Bronchial epithelial cell (primary cell): ENCODE results near the gene AMACR. TPM values are rescaled to one million over a fixed set of nuclear protein-coding genes. Genes with fewer than 3 reads are reported as not detected.

Experiments
- DNase-seq: peaks from one replicate; pipeline ENCODE4 v3.0.0-alpha.2; 2010; ENCODE audit warnings: low read depth
- FAIRE-seq: peaks from 2 replicates; lab custom pipeline; 2011; peaks lifted over from hg19 to GRCh38; lab: Jason Lieb, UNC
- H3K27me3 ChIP-seq: 2 replicates; pipeline ENCODE4 v1.5.1; 2011; ENCODE audit warnings: low read length; ENCODE audit not compliant: control insufficient read depth, insufficient read depth
- H3K36me3 ChIP-seq: 2 replicates; pipeline ENCODE4 v1.5.1; 2011; ENCODE audit warnings: low read length; ENCODE audit not compliant: control insufficient read depth, insufficient read depth
- H3K4me3 ChIP-seq: 2 replicates; pipeline ENCODE4 v1.5.1; 2011; ENCODE audit warnings: mild to moderate bottlenecking, low read depth, low read length, control low read depth
- CTCF ChIP-seq: IDR thresholded peaks from 2 replicates; pipeline ENCODE4 v1.5.1; 2011; ENCODE audit warnings: mild to moderate bottlenecking, moderate library complexity, low read length, control low read depth, inconsistent platforms; ENCODE audit not compliant: insufficient read depth, severe bottlenecking
- total RNA-seq: library from RNA; depleted of rRNA; stranded (reverse); fragments of >200 nt; gene quantifications from 2 replicates; pipeline ENCODE4 v1.2.1, GENCODE V29; 2014

The AMACR gene
- total RNA-seq, 1 donor from 2014 or later, result 6.3 TPM

GRCh38 chr5:34026089-34026761 lies 18.4 kb upstream of the AMACR start:
- H3K4me3 ChIP-seq, result no peak overlapping the region
- no peaks in the 10 kb centered on the region for H3K27me3 ChIP-seq
- no peak for TF ChIP-seq CTCF
- FAIRE-seq (no peak), DNase-seq (no peak)
- H3K36me3 ChIP-seq, result no peaks in the 10 kb centered on the region

GRCh38 chr5:34022121-34022705 lies 14.4 kb upstream of the AMACR start:
- Histone ChIP-seq H3K36me3 (no peaks in the 10 kb centered on the region), H3K4me3 (no peak overlapping the region), H3K27me3 (no peaks in the 10 kb centered on the region)
- TF ChIP-seq CTCF, result no peak
- no peak for FAIRE-seq
- DNase-seq, result peak; percentile 42

- FAIRE-seq (no peak), DNase-seq (peak; percentile 52)
- TF ChIP-seq CTCF, result no peak
- Histone ChIP-seq H3K4me3 (no peak overlapping the region), H3K27me3 (no peaks in the 10 kb centered on the region), H3K36me3 (no peaks in the 10 kb centered on the region)
Measured at GRCh38 chr5:34021334-34021733, 13.5 kb upstream of the AMACR start.

- DNase-seq (no peak), FAIRE-seq (no peak)
- no peak overlapping the region for H3K4me3 ChIP-seq
- TF ChIP-seq CTCF, result no peak
- no peaks in the 10 kb centered on the region for H3K36me3 ChIP-seq
- no peaks in the 10 kb centered on the region for H3K27me3 ChIP-seq
Measured at GRCh38 chr5:34020726-34021125, 12.9 kb upstream of the AMACR start.

- no peak overlapping the region for H3K4me3 ChIP-seq
- FAIRE-seq (no peak), DNase-seq (no peak)
- TF ChIP-seq CTCF, result no peak
- no peaks in the 10 kb centered on the region for H3K36me3 ChIP-seq
- no peaks in the 10 kb centered on the region for H3K27me3 ChIP-seq
Measured at GRCh38 chr5:34017254-34017653, 9.4 kb upstream of the AMACR start.
